Thyroid gland (tissue), 4 donors: ENCODE measurements around the gene SETBP1. TPM values are rescaled to one million over a fixed set of nuclear protein-coding genes. Genes with fewer than 3 reads are reported as not detected.

Experiments used
- DNase-seq, 2 donors: peaks; one replicate each; pipeline ENCODE4 v3.0.0-alpha.2; 2019
- H3K27ac ChIP-seq, 3 donors: fragments of 200-600 bp; sonication (generic); 1 replicate in 2 of 3; 2 replicates in 1 of 3; pipeline ENCODE4 v1.5.1; 2016 to 2019; ENCODE audit warnings: mild to moderate bottlenecking in 1 of 3, moderate library complexity in 1 of 3
- H3K27me3 ChIP-seq: fragments of 200-600 bp; sonication (generic); one replicate; pipeline ENCODE4 v1.5.1; 2019
- H3K36me3 ChIP-seq, 2 donors: fragments of 200-600 bp; sonication (generic); one replicate each; pipeline ENCODE4 v1.5.1; 2016 to 2019
- H3K4me1 ChIP-seq, 2 donors: fragments of 200-600 bp; sonication (generic); one replicate each; pipeline ENCODE4 v1.5.1; 2017 to 2019
- H3K4me3 ChIP-seq, 3 donors: fragments of 200-600 bp; sonication (generic); replicated peaks in 1 of 3; 1 replicate in 2 of 3; 2 replicates in 1 of 3; pipeline ENCODE4 v1.5.1; 2016; ENCODE audit warnings: mild to moderate bottlenecking in 1 of 3
- H3K9me3 ChIP-seq: fragments of 200-600 bp; sonication (generic); one replicate; pipeline ENCODE4 v1.5.1; 2017
- POLR2A ChIP-seq, 2 donors: fragments of 450-650 bp; IDR thresholded peaks; one replicate each; pipeline ENCODE4 v1.6.1; 2017; ENCODE audit warnings: antibody characterized with exemption in 2 of 2, mild to moderate bottlenecking in 2 of 2, moderate library complexity in 1 of 2
- WGBS, 2 donors: methylation state at CpG; one replicate each; pipeline ENCODE4 v1.1.5; 2017; 5-methylcytosine and 5-hydroxymethylcytosine counted together
- intact Hi-C: fragments of 100-400 bp; cut with DNase I; formaldehyde crosslinking; loops from one replicate; pipeline ENCODE4 v1.15.1; 2023
- total RNA-seq, 4 donors: library from RNA; depleted of rRNA; stranded (reverse); fragments of >200 nt; gene quantifications; one replicate each; pipeline ENCODE4 v1.2.3, GENCODE V29; 2016
- TF ChIP-seq, protein P1 (sequence below), 6 experiments: fragments of 200-600 bp in 3 of 6; fragments of 450-650 bp in 3 of 6; sonication (generic) in 3 of 6; IDR thresholded peaks; one replicate each; pipeline ENCODE4 v1.5.1; 2016 to 2019; ENCODE audit warnings: antibody characterized with exemption in 6 of 6, mild to moderate bottlenecking in 2 of 6, inconsistent platforms in 1 of 6, moderate library complexity in 1 of 6

Gene SETBP1
- total RNA-seq, 4 donors from 2014 or later, result 32.1 to 72.0 (median 42.0) TPM

DNA sequence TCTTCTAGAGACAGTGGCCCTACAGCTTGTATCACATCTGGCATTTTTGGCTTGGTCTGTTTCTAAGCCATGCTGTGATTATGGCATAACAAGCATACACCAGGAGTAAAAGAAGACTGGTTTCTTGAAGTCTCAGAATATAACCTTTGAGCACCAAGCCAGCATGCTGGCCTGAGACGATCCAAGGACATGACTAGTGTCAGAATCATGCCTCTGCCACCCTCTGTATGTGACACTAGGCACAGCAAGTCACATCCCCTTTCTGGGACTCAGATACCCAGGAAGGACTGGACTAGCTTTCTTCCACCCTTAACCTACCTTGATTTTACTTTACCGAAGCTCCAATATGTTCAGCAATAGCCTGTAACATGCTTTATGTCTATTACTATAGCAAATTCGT, 345.5 kb downstream of the SETBP1 start:
- no peak overlapping the region for H3K27ac ChIP-seq
- WGBS, 2 donors, result 72 to 83% methylated on average over 3 of the region's 3 CpGs
- H3K4me1 ChIP-seq, result no peaks in the 10 kb centered on the region
- no peak overlapping the region for H3K4me3 ChIP-seq
- H3K36me3 ChIP-seq, result no peaks in the 10 kb centered on the region
- peak; percentile 14 to 18 for DNase-seq
- no peak for TF ChIP-seq POLR2A (IDR thresholded peaks at IDR 0.05)
- TF ChIP-seq, protein P1, sequence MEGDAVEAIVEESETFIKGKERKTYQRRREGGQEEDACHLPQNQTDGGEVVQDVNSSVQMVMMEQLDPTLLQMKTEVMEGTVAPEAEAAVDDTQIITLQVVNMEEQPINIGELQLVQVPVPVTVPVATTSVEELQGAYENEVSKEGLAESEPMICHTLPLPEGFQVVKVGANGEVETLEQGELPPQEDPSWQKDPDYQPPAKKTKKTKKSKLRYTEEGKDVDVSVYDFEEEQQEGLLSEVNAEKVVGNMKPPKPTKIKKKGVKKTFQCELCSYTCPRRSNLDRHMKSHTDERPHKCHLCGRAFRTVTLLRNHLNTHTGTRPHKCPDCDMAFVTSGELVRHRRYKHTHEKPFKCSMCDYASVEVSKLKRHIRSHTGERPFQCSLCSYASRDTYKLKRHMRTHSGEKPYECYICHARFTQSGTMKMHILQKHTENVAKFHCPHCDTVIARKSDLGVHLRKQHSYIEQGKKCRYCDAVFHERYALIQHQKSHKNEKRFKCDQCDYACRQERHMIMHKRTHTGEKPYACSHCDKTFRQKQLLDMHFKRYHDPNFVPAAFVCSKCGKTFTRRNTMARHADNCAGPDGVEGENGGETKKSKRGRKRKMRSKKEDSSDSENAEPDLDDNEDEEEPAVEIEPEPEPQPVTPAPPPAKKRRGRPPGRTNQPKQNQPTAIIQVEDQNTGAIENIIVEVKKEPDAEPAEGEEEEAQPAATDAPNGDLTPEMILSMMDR (IDR thresholded peaks at IDR 0.05), result peak in 4 of 6 experiments; percentile 7 to 36 (median 20)
- intact Hi-C loops, result no loop called here
- no peaks in the 10 kb centered on the region for H3K9me3 ChIP-seq
- no peaks in the 10 kb centered on the region for H3K27me3 ChIP-seq

DNA sequence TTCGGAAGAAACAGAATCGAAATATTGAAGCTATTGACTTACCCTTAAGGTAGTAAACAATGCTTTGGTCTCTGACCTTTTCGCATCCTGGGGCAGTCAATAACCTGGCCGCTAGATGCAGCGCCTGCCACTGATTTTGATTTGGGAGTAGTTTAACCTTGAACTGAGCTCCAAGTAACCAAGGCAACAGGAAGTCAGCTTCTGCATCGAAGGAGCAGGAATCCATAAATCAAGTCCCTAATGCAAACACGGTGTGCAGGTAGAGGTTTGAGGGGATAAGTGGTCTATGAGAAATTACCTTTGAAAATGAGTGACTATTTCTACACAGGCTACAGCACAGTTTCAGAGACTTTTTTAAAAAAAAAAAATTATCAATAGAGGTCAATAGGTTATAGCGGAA, 353.5 kb downstream of the SETBP1 start:
- TF ChIP-seq, protein P1 (IDR thresholded peaks at IDR 0.05), result no peak
- no peak for TF ChIP-seq POLR2A (IDR thresholded peaks at IDR 0.05)
- WGBS, 2 donors, result 90 to 95% methylated on average over 8 of the region's 8 CpGs
- H3K27me3 ChIP-seq, result no peaks in the 10 kb centered on the region
- H3K4me1 ChIP-seq, result no peaks in the 10 kb centered on the region
- no peak for DNase-seq
- no peaks in the 10 kb centered on the region for H3K36me3 ChIP-seq
- no peaks in the 10 kb centered on the region for H3K9me3 ChIP-seq
- no peak overlapping the region for H3K27ac ChIP-seq
- H3K4me3 ChIP-seq, result no peak overlapping the region
- intact Hi-C loops, result no loop called here

DNA sequence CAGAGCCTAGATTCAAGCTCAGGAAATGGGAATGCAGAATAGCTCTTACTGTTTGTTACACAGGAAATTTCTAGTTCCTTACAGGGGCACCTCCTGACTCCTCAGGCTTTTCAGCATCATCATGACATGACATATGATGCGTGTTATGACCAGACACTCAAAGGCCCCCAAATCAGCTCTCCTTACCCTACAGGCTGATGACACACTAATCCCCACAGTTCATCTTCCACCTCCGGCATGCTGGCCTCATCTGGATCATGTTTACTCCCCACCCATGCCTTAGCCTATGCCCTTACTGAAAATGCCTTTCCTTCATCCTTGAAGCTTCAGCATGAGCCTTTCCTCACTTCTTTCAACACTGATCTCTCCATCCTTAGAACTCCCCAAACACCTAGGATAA, 356.9 kb downstream of the SETBP1 start:
- WGBS, 2 donors, result 93 to 95% methylated on average over 2 of the region's 2 CpGs
- Histone ChIP-seq H3K4me3 (no peak overlapping the region), H3K27ac (no peak overlapping the region), H3K4me1 (no peaks in the 10 kb centered on the region), H3K27me3 (no peaks in the 10 kb centered on the region), H3K9me3 (no peaks in the 10 kb centered on the region), H3K36me3 (no peaks in the 10 kb centered on the region)
- TF ChIP-seq, protein P1 (IDR thresholded peaks at IDR 0.05), result no peak
- TF ChIP-seq POLR2A (IDR thresholded peaks at IDR 0.05), result no peak
- DNase-seq, result no peak
- intact Hi-C loops, result no loop called here

DNA sequence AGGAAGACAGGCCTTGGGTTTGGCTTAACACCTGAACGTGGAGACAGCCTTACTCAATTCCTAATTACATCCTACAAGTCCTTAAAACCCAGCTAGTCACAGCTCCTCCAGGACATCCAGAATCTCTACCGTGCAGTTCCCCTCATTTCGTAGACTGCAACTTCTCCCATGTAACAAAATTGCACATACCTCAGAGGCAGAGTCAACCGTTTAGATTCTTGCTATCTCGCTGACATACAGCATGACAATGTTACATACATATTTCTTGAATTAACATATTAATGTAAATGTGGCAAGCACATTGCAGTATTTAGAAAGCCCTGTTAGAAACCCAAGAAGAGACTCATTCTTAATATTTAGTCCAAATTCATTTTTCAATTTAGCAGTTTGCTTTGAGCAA, 358.7 kb downstream of the SETBP1 start:
- 87 to 93% methylated on average over 4 to 5 of the region's 5 CpGs for WGBS, 2 donors
- Histone ChIP-seq H3K27ac (no peak overlapping the region), H3K4me3 (no peak overlapping the region), H3K27me3 (no peaks in the 10 kb centered on the region), H3K36me3 (no peaks in the 10 kb centered on the region), H3K9me3 (no peaks in the 10 kb centered on the region), H3K4me1 (no peaks in the 10 kb centered on the region)
- TF ChIP-seq, protein P1 (IDR thresholded peaks at IDR 0.05), result no peak
- no peak for TF ChIP-seq POLR2A (IDR thresholded peaks at IDR 0.05)
- DNase-seq, result no peak
- intact Hi-C loops, result no loop called here

DNA sequence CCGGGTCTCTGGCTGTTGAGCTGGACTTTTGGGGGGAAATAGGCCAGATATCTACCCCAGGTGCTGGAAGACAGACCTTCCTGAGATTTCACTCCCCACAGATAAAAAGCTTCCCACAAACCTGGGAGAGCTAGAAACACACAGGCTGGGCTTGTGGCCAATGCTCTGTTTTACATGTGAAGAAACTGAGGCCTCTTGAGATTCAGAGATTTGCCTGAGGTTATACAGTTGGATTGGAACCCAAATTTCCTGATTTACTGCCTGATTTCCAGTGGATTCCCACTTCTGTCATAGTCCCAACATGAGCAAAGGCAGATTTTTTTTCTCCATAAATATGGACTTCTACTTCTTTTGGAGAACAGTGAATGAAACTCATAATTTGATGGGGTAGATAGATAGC, 360.2 kb downstream of the SETBP1 start:
- Histone ChIP-seq H3K4me1 (no peaks in the 10 kb centered on the region), H3K27ac (no peak overlapping the region), H3K36me3 (no peaks in the 10 kb centered on the region), H3K27me3 (no peaks in the 10 kb centered on the region), H3K9me3 (no peaks in the 10 kb centered on the region), H3K4me3 (no peak overlapping the region)
- intact Hi-C loops, result no loop called here
- WGBS, 2 donors, result 71 to 100% methylated on average over 1 of the region's 1 CpG
- TF ChIP-seq, protein P1 (IDR thresholded peaks at IDR 0.05), result no peak
- no peak for TF ChIP-seq POLR2A (IDR thresholded peaks at IDR 0.05)
- no peak for DNase-seq
